Measurements from ENCODE around the gene ZNF555. TPM values are rescaled to one million over a fixed set of nuclear protein-coding genes. Genes with fewer than 3 reads are reported as not detected.

Gene ZNF555
- total RNA-seq, 1 donor from 2014 or later: 18.8 TPM

DNA sequence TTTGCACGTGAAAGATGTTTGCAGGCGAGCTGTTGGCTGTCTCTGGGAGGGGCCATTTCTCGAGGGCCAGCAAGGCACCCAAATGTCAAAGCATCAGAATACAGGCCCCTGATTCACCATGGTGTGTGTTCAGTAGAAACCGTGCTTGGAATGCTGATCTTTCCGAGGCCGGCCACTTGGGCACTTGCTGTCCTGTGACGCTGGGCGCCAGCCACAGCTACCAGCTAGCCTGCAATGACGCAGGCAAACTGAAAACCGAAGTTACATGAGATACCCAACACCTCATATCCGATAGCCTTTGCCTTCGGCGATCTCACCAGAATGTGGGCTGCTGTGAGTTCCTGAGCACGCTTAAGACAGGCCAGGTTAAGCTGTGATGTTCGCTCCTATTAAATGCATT lies 44.0 kb upstream of the ZNF555 start:
- no peak overlapping the region for H3K4me3 ChIP-seq
- no peak for DNase-seq (ENCODE audit: low spot score)
- no peak overlapping the region for H3K9ac ChIP-seq
- no peaks in the 10 kb centered on the region for H3K27me3 Mint-ChIP-seq (ENCODE audit: insufficient read depth, low read depth)
- peaks cover 18% of the 10 kb centered on the region for H3K36me3 Mint-ChIP-seq
- H3K4me2 ChIP-seq: no peak overlapping the region
- H3K4me1 ChIP-seq: no peaks in the 10 kb centered on the region
- no peaks in the 10 kb centered on the region for H3K27me3 ChIP-seq
- no peak overlapping the region for H3K27ac Mint-ChIP-seq
- no peaks in the 10 kb centered on the region for H3K9me3 ChIP-seq (ENCODE audit: low read depth)
- H3K79me2 ChIP-seq (ENCODE audit: low read depth): no peaks in the 10 kb centered on the region
- TF ChIP-seq EZH2 (IDR thresholded peaks at IDR 0.05) (no peak), EZH2phosphoT487 (IDR thresholded peaks at IDR 0.05) (no peak)
- TF ChIP-seq, protein P1, sequence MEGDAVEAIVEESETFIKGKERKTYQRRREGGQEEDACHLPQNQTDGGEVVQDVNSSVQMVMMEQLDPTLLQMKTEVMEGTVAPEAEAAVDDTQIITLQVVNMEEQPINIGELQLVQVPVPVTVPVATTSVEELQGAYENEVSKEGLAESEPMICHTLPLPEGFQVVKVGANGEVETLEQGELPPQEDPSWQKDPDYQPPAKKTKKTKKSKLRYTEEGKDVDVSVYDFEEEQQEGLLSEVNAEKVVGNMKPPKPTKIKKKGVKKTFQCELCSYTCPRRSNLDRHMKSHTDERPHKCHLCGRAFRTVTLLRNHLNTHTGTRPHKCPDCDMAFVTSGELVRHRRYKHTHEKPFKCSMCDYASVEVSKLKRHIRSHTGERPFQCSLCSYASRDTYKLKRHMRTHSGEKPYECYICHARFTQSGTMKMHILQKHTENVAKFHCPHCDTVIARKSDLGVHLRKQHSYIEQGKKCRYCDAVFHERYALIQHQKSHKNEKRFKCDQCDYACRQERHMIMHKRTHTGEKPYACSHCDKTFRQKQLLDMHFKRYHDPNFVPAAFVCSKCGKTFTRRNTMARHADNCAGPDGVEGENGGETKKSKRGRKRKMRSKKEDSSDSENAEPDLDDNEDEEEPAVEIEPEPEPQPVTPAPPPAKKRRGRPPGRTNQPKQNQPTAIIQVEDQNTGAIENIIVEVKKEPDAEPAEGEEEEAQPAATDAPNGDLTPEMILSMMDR (IDR thresholded peaks at IDR 0.05): no peak
- no peaks in the 10 kb centered on the region for H3K9me3 Mint-ChIP-seq
- H2AFZ ChIP-seq (replicated peaks): no peak overlapping the region
- no peaks in the 10 kb centered on the region for H3K36me3 ChIP-seq
- H3K27ac ChIP-seq: no peak overlapping the region
- H4K20me1 ChIP-seq (ENCODE audit: low read depth): peaks cover 9% of the 10 kb centered on the region
- no peaks in the 10 kb centered on the region for H3K4me1 Mint-ChIP-seq
- H3F3A ChIP-seq (ENCODE audit: low read depth): no peaks in the 10 kb centered on the region
- H3K4me3 Mint-ChIP-seq: no peak overlapping the region

DNA sequence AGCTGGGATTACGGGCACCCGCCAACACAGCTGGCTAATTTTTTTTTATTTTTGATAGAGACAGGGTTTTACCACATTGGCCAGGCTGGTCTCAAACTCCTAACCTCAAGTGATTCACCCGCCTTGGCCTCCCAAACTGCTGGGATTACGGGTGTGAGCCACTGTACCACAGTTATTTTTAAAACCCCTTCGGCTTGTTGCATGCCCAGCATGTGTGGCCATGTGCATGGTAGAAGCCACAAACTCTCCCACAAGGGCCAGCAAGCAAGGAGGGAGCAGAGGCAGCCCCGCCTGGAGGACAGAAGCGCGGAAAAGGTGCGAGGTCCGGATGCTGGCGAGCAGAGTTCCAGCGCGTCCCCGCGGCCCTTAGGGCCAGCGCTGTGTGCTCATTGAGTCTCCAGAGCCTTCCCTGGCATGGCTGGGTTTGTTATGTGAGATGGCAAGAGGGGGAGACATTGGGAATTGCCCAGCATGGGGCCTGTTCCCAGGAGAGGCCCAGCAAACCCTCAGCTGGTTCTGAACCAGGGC lies 43.1 kb upstream of the ZNF555 start:
- no peak for DNase-seq (ENCODE audit: low spot score)
- Histone ChIP-seq H3K4me1 (no peaks in the 10 kb centered on the region), H3K9me3 (ENCODE audit: low read depth) (no peaks in the 10 kb centered on the region), H2AFZ (replicated peaks) (no peak overlapping the region), H3K4me2 (no peak overlapping the region), H3K9ac (no peak overlapping the region), H3K36me3 (no peaks in the 10 kb centered on the region), H3F3A (ENCODE audit: low read depth) (no peaks in the 10 kb centered on the region), H3K79me2 (ENCODE audit: low read depth) (no peaks in the 10 kb centered on the region), H3K27me3 (no peaks in the 10 kb centered on the region), H3K4me3 (no peak overlapping the region), H4K20me1 (ENCODE audit: low read depth) (peaks cover 17% of the 10 kb centered on the region), H3K27ac (no peak overlapping the region)
- Mint-ChIP-seq H3K27ac (no peak overlapping the region), H3K27me3 (ENCODE audit: insufficient read depth, low read depth) (no peaks in the 10 kb centered on the region), H3K36me3 (peaks cover 23% of the 10 kb centered on the region), H3K4me1 (no peaks in the 10 kb centered on the region), H3K9me3 (no peaks in the 10 kb centered on the region), H3K4me3 (no peak overlapping the region)
- TF ChIP-seq EZH2 (IDR thresholded peaks at IDR 0.05) (no peak), EZH2phosphoT487 (IDR thresholded peaks at IDR 0.05) (no peak)
- TF ChIP-seq, protein P1 (IDR thresholded peaks at IDR 0.05): no peak

DNA sequence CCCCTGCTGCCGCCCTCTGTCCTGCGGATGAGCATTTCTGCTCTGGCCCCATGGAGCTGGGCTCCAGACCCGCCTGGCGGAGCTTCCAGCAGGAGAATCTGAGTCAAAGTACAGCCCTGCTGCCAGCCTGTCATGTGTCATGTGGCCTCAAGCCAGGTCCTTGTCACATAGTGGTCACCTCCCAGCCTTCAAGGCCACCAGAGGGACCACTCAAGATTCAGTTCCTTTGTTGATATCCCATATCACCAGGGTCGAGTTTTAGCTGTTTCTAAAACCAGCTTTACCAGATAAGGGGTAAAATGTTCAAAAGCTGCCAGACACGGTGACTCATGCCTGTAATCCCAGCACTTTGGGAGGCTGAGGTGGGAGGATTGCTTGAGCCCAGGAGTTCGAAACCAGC lies 42.5 kb upstream of the ZNF555 start:
- H3K9me3 ChIP-seq (ENCODE audit: low read depth): no peaks in the 10 kb centered on the region
- Mint-ChIP-seq H3K4me1 (no peaks in the 10 kb centered on the region), H3K4me3 (no peak overlapping the region), H3K27ac (no peak overlapping the region), H3K27me3 (ENCODE audit: insufficient read depth, low read depth) (no peaks in the 10 kb centered on the region), H3K36me3 (peaks cover 22% of the 10 kb centered on the region), H3K9me3 (no peaks in the 10 kb centered on the region)
- H3K27ac ChIP-seq: no peak overlapping the region
- DNase-seq (ENCODE audit: low spot score): no peak
- TF ChIP-seq EZH2 (IDR thresholded peaks at IDR 0.05) (no peak), EZH2phosphoT487 (IDR thresholded peaks at IDR 0.05) (no peak)
- no peak overlapping the region for H3K9ac ChIP-seq
- H4K20me1 ChIP-seq (ENCODE audit: low read depth): peaks cover 17% of the 10 kb centered on the region
- H3K4me1 ChIP-seq: no peaks in the 10 kb centered on the region
- no peak overlapping the region for H3K4me3 ChIP-seq
- no peaks in the 10 kb centered on the region for H3K36me3 ChIP-seq
- H3K27me3 ChIP-seq: no peaks in the 10 kb centered on the region
- no peak overlapping the region for H2AFZ ChIP-seq (replicated peaks)
- H3F3A ChIP-seq (ENCODE audit: low read depth): no peaks in the 10 kb centered on the region
- no peaks in the 10 kb centered on the region for H3K79me2 ChIP-seq (ENCODE audit: low read depth)
- H3K4me2 ChIP-seq: no peak overlapping the region

DNA sequence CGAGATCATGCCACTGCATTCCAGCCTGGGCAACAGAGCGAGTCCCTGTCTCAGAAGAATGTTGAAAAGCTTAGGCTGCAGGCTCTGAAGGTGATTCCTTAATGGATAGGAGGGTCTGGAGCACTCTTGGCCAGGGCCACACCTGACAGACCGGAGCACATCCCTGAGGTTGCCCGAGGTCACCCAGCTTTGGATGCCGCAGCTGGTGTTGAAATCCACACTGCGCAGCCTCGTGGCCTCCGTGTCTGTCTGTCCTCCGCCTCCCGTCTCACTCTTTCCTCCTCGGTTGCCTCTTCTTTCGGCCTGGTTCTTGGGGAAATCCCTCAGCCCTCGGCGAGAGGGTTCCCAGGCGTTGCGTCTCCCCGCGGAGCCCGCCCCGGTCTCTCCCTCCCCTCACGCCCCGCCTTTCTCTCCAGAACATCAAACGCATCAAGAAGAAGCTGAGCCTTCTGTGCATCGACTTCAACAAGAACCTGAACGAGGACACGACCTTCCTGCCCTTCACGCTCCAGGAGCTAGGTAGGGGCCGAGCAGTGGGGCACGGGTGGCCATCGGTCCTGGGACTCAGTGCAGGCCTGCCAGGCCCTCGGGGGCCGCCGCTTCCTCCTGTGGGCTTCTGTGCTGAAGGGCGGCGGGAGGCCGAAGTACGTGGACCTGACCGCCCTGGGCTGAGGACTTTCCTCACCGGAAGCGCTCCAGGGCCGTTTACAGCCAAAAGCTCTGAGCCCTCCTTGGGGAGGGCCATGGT lies 41.8 kb upstream of the ZNF555 start:
- no peaks in the 10 kb centered on the region for H3K36me3 ChIP-seq
- no peak overlapping the region for H3K4me3 ChIP-seq
- H3K4me1 Mint-ChIP-seq: no peaks in the 10 kb centered on the region
- no peak overlapping the region for H2AFZ ChIP-seq (replicated peaks)
- no peak overlapping the region for H3K4me2 ChIP-seq
- DNase-seq (ENCODE audit: low spot score): no peak
- H3K4me3 Mint-ChIP-seq: no peak overlapping the region
- H3K79me2 ChIP-seq (ENCODE audit: low read depth): no peaks in the 10 kb centered on the region
- H4K20me1 ChIP-seq (ENCODE audit: low read depth): peaks cover 17% of the 10 kb centered on the region
- peaks cover 23% of the 10 kb centered on the region for H3K36me3 Mint-ChIP-seq
- no peaks in the 10 kb centered on the region for H3K27me3 Mint-ChIP-seq (ENCODE audit: insufficient read depth, low read depth)
- H3K9me3 Mint-ChIP-seq: no peaks in the 10 kb centered on the region
- no peaks in the 10 kb centered on the region for H3K9me3 ChIP-seq (ENCODE audit: low read depth)
- H3K27me3 ChIP-seq: no peaks in the 10 kb centered on the region
- TF ChIP-seq EZH2 (IDR thresholded peaks at IDR 0.05): no peak
- TF ChIP-seq, protein P1 (IDR thresholded peaks at IDR 0.05): no peak
- TF ChIP-seq EZH2phosphoT487 (IDR thresholded peaks at IDR 0.05): no peak
- H3K4me1 ChIP-seq: no peaks in the 10 kb centered on the region
- no peak overlapping the region for H3K9ac ChIP-seq
- H3F3A ChIP-seq (ENCODE audit: low read depth): no peaks in the 10 kb centered on the region
- no peak overlapping the region for H3K27ac Mint-ChIP-seq
- no peak overlapping the region for H3K27ac ChIP-seq

Measured in neural progenitor cell (in vitro differentiated cells).